ENCODE data around the gene PHLPP1.
"Not testable (repeated sequence)": the region's sequence is repeated elsewhere in the genome, so short reads cannot be mapped to it uniquely, and the experiment has no call there.

Gene PHLPP1

DNA sequence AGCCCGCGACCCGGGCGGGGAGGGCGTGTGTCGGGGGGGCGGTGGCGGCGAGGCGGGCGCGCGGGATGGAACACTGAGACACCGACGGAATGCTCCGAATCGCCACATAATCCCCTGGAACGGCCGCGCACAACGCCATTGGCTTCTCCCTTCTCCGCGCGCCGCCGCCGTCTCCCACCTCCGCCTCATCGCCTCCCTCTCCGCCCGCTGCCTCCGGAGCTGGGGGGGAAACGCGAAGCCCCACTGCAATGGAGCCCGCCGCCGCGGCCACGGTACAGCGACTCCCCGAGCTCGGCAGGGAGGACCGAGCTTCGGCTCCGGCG, at the start of gene PHLPP1:
Gene PHLPP1, plus strand, starts transcription at position 106 of the 323 bp plus-strand sequence. Its CDS starts 143 bp downstream, at position 249.
- no peak for DNase-seq

DNA sequence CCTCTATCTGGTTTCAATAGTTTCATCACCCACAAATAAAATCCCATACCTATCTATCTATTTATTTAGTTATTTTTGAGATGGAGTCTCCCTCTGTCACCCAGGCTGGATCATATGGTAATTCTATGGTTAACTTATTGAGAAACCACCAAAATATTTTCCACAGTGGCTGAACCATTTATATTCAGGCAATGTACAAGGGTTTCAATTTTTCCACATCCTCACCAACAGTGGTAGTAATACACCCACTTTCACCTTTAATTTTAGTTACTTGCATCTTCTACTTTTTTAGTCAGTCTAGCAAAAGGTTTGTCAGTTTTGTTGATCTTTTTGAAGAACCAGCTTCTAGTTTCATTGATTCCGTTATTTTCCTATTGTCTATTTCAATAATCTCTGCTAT, 46.1 kb upstream of the PHLPP1 start:
- no peak for DNase-seq

DNA sequence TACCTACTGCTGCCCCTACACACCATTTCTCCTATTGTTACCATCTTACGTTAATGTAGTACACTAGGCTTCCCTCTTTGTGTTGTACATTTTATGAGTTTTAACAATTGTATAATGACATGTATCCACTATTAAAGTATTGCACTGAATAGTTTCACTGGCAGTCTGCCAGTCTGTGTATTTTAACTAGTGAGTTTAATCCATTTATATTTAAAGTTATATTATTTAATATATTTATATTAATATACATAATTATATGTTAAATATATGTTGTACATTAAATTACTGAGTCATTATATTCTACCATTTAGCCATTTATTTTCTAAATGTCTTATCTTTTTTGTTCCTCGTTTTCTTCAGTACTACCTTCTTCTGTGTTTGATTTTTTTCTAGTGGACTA, 44.8 kb upstream of the PHLPP1 start:
- DNase-seq = no peak

DNA sequence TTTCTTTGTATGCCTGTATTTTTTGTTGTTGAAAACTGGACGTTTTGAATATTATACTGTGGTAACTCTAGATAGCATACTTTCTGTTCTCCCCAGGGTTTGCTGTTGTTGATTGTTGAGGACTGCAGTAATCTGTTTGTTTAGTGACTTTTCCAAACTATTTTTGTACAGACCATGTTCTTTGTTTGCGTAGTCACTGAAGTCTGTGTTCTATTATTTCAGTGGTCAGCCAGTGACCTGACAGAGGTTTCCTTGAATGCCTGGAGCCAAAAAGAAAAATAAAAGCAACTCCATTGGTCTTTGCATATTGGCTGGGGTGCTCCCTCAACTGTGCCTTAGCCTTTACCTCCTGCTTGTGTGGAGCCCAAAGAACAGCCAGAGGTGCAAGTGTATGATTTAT, 42.7 kb upstream of the PHLPP1 start:
- no peak for DNase-seq

DNA sequence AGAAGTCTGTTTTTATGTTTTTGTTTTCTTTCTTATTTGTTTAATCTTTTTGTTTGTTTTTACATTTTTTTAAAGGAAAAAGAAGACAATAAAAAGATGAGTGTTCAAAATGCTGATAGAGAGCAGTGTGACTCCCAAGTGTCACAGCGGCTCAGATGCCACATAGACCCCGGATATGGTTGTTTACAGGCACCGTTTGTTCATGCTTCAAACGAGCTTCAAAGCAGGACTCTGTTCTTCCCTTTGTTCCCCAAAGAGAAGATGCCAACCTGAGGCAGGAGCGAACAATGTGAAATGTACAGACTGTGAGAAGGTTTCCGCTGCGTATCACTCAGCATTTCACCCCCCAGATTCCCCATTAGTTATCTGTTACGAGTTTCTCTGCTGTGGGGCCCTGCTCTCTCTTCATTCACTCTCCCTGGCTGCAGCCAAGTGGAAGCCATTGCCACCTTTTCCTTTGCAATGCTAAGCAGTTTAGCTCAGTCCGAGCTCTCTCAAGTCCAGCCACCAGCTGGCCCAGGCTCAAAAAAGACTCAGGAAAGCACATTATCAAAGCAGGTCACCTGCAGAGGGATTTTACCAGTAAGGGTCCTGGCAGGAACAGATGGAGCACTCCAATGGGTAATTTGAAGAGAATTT, 36.4 kb upstream of the PHLPP1 start:
- peak in 1 of 2 experiments; percentile 24 for DNase-seq

DNA sequence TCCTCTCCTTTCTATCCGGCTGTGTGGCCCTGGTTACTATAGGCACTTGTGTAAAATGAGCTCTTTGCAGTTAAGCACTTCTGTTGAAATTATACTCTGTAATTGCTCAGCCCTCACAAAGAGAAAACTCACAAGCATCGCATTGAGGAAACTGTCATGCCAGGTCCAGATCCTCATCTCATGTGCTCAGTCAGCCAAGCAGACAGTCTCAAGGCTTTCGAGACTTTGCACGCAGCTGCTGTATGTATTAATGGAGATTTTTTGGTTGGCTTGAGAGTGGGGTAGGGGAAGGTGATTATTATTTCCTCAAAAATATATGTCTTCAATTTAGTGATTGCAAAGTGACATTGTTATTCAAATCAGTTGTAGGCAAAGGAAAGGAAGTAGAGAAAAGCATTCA, 33.0 kb upstream of the PHLPP1 start:
- peak in 1 of 2 experiments; percentile 42 for DNase-seq

DNA sequence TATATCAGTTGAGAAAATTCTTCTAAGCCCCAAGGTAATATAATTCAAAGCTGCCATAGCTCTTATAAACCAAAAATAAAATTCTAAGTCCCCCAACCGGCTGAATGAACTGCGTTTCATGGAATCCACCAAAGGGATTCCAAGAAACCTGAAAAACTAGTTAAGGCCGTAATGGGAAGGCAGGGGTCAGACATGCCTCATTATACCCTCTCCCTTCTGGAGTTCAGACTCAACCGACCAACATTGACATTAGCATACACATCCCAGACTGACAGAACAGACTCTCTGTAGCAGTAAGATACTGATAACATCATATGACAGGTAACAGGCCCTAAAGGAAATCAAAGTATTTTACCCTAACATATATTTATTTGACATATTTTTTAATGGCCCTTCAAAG, 31.4 kb upstream of the PHLPP1 start:
- DNase-seq = no peak

DNA sequence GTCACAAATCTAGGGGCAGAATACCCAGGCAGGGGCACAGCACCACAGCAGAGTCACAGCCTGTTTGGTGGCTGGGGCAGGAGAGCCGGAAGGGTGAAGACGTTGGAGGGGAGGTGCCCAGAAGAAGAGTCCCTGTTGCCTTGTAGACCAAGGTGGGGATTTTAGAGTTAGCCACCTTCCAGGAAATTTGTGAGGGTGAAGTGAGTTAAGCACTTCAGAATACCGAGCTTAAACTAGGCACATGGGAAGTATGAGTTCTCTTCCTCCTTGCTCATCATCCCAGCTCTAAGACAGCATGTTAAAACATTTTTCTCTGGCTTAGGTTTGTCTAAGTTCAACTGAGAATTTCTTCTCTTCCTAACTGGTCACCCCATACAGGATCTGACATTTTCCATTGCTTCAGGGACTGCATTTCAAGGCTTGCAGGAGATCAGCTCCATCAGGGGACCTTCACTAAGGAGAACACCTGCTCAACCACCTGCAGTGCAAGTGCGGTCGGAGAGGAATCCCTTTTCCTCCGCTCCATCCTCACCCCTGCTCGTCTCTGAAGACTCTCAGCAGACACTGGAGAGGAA, 26.5 kb upstream of the PHLPP1 start:
- no peak for DNase-seq

DNA sequence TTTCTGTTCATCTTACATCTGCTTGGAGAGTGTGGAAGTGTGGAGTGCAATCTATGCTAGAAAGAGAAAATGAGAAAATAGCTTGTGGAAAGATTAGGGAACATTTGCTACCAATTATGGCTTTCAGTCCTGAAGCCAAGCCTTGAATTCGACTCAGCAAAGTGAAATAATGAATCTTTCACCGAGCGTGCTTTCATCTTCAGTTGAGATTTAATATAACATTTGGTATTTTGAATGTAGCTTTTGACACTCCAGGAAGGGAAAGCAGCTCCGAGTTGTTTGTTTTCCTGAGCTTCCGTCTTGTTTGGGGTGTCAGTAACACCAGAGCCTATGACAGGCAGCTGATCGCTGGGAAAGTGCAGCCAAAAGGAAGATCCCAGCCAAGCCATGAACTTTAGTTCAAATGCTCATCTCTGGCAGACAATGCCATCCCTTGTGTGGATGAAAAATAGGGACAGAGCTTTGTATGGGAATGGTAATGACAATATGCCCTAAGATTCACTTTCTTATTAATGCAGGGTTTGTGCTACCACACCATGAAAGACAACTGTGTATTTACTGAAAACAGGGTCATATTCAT, 25.0 kb upstream of the PHLPP1 start:
- no peak for DNase-seq

DNA sequence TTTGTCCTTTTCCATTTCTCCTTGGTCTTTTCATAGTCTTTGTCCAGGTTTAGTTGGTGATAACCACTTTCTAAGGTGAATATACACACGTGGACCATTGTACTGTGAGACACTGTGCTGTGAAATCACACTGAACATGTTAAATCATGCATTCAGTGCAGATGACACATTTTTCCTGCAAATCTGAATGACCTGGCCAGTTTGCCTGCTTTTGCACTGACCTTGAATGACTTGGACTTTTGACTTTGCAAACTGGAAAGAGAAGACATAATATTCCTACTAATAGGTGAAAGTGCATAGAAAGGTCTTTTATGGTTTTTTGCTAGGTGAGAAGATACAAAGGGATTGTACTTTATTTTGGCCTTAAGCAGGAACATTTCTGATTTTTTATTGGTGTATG, 21.7 kb upstream of the PHLPP1 start:
- no peak for DNase-seq

DNA sequence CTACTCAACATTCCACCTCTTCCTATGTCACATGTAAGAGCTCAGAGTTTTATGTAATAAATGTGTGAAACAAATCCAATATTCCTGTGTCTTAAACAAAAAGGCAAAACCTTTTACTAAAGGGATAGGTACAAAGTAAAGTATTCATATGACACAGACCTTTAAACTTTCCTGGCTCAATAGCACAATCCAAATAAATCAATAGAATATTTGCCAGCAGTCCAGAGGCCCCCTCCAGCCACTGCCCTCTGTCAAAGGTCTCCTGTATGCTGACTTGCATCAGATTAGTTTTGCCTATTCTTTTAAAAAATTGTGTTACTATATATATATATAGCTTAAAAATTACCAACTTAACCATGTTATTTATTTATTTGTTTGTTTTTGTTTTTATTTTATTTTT, 17.7 kb upstream of the PHLPP1 start:
- DNase-seq = no peak

DNA sequence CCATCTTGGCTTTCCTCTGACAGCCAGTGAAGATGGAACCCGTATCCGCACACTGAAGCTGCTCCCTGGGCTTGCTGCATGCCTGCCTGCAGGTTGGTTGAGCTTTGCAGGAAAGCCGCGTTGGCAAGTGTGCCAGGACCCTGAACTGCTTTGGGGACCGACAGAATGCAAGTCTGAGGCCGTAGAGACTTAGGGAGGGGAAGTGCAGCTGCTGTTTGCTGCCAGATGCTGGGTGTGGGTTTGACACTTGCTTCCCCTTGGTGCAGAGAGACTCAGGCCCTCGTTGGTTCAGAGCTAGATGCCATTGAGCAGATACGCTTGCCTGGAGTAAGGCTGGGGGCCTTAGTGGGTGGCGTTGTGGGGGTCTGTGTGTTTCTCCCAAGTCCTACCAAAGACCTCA, 13.1 kb upstream of the PHLPP1 start:
- DNase-seq = no peak

DNA sequence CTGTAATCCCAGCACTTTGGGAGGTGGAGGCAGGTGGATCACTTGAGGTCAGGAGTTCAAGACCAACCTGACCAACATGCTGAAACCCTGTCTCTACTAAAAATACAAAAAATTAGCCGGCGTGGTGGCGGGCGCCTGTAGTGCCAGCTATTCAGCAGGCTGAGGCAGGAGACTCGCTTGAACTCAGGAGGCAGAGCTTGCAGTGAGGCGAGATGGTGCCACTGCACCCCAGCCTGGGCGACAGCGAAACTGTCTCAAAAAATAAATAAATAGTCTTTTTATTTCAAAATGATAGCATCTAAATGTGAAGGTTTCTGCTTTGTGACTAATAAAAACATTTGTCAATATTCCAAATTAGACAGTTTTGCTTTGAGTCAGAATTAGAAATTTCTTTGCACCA, 8.5 kb upstream of the PHLPP1 start:
- DNase-seq = not testable (repeated sequence)

DNA sequence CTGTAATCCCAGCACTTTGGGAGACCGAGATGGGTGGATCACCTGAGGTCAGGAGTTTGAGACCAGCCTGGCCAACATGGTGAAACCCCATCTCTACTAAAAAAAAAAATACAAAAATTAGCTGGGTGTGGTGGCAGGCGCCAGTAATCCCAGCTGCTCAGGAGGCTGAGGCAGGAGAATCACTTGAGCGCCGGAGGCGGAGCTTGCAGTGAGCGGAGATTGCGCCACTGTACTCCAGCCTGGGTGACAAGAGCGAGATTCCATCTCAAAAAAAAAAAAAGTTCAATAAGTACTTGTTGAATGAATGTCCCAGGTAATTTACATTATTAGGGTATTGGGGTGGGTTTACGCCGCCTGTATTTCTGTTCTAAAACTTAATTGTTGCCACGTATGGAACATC, 5.4 kb upstream of the PHLPP1 start:
- DNase-seq = not testable (repeated sequence)

DNA sequence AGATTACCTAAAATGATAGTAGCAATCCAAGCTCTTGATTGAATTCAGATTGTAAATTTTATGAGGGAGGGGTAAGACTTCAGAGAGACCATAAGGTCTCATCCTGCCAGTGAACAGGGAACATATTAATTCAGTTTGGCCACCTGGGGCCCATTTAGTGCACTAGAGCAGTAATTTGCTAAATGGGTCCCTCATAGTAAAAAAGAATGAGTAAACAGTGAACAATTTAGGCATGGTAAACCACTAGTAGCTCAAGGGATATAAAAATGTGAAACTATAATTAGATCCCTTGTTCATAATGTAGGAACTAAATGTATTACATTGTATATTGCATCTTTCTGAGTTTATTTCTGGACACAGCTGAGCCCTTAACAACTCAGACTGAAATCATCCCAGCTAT, 4.9 kb upstream of the PHLPP1 start:
- peak; percentile 70 to 93 for DNase-seq

DNA sequence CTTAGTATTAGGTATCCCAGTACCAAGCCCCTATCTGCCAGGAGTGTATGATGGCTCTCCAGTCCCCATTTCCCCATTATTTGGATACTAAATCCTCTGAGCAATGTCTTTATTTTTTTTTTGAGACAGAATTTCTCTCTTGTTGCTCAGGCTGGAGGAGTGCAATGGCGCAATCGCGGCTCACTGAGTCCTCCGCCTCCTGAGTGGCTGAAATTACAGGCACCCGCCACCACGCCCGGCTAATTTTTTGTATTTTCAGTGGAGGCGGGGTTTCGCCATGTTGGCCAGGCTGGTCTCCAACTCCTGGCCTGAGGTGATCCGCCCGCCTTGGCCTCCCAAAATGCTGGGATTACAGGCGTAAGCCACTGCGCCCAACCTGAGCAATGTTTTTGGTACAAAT, 3.6 kb upstream of the PHLPP1 start:
- no peak for DNase-seq

DNA sequence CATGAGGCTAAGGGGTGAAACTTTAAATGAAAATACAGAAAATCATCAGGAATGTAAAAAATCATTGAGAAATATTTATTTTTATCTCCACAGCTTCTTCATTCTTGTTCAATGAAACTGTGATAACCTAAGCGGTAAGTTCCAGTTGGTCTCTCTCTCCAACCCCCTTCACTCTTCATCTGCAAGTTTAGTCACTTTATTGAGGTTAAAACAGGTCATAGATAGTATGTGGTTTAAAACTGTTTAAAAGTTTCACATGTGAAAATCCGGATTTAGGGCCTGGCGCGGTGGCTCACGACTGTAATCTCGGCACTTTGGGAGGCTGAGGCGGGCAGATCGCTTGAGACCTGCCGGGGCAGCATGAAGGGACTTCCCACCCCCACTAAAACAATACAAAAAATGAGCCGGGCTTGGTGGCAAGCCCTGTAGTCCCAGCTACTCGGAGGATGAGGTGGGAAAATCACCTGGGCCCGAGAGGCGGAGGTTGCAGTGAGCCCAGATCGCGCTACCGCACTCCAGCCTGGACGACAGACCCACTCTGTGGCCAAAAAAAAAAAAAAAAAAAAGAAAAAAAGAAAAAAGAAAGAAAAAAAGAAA, 1.6 kb upstream of the PHLPP1 start:
- DNase-seq = no peak

DNA sequence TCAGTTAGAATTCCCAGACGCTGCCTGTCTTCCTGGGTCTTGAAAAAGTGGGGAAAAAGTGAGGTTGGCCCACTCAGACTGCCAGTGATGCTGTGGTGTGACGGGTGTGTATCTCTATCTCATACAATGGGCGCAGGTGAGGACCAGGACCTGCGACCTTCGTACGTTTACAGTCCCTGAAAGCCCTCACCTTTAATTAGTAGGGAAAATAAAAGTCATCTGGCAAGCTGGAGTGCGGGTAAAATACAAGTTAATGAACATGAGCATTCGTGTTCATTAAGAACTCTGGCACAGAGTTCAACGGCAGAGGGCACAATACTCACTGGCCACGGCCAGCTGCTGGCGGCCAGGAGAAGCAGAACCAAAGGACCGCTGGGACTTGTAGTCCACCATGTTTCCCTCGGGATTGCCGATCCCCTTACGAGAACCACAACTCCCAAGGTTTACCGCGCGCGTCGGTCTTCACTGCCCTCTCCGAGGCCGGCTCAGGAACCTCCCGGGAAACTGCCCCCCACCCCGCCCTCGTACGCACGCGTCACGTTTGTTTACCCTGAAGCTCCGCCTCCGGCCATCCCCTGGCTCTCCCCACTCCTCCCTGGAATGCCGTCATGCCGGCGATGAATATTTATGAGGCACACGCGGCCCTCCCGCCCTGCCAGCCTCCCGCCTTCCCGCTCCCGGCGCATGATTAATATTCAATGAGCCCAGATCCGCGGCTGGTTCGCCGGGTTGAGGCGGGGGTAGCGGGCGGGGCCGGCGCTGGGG, 488 bp upstream of the PHLPP1 start:
- peak; percentile 99 for DNase-seq

DNA sequence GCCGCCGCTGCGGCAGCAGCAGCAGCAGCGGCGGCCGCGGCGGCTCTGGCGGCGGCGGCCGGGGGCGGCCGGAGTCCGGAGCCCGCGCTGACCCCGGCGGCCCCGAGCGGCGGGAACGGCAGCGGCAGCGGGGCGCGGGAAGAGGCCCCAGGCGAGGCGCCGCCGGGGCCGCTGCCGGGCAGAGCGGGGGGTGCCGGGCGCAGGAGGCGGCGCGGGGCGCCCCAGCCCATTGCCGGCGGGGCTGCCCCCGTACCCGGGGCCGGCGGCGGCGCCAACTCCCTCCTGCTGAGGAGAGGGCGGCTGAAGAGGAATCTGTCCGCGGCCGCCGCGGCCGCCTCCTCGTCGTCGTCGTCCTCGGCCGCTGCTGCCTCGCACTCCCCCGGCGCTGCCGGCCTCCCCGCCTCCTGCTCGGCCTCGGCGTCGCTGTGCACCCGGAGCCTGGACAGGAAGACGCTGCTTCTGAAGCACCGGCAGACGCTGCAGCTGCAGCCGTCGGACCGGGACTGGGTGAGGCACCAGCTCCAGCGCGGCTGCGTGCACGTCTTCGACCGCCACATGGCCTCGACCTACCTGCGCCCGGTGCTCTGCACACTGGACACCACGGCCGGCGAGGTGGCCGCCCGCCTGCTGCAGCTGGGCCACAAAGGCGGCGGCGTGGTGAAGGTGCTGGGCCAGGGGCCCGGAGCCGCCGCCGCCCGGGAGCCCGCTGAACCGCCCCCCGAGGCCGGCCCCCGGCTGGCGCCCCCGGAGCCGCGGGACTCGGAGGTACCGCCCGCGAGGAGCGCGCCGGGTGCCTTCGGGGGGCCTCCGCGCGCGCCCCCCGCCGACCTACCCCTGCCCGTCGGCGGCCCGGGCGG, 646 bp downstream of the PHLPP1 start:
- DNase-seq = peak; percentile 66 to 78

DNA sequence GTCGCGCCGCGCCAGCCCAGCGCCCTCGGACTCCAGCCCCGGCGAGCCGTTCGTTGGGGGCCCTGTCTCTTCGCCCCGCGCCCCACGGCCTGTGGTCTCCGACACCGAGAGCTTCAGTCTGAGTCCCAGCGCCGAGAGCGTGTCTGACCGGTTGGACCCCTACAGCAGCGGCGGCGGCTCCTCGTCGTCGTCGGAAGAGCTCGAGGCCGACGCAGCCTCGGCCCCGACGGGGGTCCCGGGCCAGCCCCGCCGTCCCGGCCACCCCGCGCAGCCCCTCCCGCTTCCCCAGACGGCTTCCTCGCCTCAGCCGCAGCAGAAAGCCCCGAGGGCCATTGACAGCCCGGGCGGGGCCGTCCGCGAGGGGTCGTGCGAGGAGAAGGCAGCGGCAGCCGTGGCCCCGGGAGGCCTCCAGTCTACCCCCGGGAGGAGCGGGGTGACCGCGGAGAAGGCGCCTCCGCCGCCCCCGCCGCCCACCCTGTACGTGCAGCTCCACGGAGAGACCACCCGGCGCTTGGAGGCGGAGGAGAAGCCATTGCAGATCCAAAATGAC, 1.4 kb downstream of the PHLPP1 start:
- DNase-seq = peak; percentile 40 to 74

DNA sequence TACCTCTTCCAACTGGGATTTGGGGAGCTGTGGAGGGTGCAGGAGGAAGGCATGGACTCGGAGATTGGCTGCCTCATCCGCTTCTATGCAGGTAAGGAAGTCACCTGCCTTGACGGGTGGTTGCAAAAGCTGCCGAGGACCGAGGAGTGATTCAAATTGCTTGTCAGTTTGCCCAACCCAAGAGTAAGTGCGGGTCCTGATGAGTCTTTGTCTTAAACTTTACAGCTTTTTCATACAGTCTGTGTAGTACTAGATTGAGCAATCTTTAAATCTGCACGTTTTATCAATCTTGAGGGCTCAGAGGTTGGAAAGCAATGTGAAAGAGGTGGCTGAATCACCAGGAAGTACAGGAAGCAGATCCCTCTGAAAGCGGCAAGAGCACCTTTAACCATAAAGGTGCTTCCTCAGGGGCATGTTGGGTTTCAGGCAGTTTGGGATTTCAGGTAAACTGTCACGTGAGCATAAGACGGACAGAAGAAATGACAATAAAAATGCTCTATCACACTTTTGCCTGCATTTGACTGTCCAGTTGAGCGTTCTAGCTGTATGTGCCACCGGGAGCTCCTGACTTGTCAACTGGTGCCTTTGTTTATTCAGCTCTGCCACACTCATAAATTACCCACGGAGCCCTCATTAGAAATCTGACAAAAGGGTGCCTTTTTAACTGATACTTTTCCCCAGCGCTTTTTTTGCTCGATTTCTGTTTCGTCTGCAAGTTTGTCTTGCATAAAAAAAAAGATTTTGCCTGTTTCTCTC, 2.0 kb downstream of the PHLPP1 start:
- peak; percentile 40 to 74 for DNase-seq

Measured in NCI-H2081 (cell line).